GM12874 (cell line): ENCODE results near the gene HMGXB3.

Experiments used
- CTCF ChIP-seq: IDR thresholded peaks from 2 replicates; pipeline ENCODE4 v1.5.1; 2011; ENCODE audit warnings: low read depth, mild to moderate bottlenecking, control low read depth, low read length, moderate library complexity; ENCODE audit not compliant: insufficient read depth

The HMGXB3 gene

GRCh38 chr5:150001660-150002486, 1.3 kb downstream of the HMGXB3 start:
- peak; percentile 73 for TF ChIP-seq CTCF

- no peak for TF ChIP-seq CTCF
Observed at GRCh38 chr5:150006318-150006717, 5.8 kb downstream of the HMGXB3 start.

- no peak for TF ChIP-seq CTCF
Observed at GRCh38 chr5:150007050-150007449, 6.5 kb downstream of the HMGXB3 start.

DNA sequence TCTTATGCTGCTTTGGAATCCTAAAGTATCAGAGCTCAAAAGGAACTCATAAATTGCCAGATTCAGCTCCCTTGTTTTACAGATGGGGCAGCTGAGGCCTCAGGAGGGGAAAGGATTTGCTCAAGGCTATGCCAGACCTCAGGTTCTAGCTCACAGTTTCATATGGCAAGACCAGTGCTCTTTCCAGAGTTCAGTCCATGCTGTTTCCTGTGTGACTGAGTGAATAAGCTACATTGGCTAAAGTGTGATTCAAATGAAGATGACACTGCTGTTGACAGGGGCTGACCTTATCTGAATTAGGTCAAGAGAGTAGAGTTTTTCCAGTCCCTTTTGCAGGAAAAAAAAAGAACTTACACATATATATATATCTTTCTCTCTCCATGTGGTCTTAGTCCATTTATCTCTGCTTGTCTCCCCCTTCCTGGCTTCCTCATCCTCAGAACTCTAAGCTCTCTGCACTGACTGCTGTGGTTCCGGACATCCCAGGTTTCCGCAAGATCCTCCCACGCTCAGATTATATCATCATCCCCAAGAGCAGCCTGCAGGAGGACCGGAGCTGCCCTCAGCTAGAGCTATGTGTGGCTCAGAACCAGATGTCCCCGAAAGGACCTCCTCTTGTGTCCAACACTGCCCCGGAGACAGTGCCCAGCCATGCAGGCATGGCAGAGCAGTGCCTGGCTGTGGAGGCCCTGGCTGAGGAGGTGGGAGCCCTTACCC, 9.3 kb downstream of the HMGXB3 start:
- TF ChIP-seq CTCF = no peak

DNA sequence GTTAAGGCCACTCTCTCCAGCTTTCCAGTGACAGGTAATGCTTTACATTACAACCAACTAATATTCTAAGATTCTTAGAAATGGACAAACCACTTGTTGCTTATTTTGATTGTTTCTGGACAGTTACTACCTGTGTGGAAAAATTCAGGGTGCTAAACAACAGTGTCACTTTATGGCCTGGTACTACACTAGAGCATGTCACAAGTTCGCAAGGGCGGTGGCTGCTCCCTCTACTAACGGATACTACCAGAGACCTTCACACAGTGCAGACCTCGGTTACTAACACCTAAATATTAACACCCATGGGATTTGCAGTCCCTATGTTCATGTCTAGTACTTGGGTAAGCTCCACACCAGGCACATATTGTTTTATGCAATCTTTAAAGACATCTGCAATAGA, 13.4 kb downstream of the HMGXB3 start:
- TF ChIP-seq CTCF = no peak

DNA sequence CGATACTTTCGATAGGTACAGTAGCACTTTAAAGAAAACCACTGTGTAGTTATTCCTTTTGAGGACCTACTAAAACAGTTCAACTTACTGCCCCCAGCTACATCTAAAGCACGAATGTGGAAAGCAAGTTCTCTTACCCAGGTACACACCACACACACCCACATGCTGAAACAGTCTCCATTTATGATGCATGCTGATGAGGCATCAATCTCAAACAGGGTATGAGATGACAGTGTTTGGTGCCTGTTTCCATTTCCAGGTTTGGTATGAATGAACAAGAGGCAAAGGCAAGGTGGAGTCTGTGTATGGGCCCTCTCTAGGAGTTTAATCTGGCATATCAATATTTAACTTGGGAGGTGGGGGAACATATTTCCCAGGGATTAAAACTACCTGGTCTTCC, 13.9 kb downstream of the HMGXB3 start:
- TF ChIP-seq CTCF = no peak

DNA sequence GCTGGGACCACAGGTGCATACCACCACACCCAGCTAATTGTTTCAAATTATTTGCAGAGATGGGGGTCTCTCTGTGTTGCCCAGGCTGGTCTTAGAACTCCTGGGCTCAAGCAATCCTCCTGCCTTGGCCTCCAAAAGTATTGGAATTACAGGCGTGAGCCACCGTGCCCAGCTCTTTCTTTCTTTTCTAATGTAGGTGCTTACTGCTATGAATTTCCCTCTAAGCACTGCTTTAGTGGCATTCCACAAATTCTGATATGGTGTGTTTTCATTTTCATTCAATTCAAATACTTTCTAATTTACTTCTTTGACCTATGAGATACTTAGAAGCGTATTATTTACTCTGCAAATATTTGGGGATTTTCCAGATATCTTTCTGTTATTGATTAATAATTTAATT, 14.9 kb downstream of the HMGXB3 start:
- no peak for TF ChIP-seq CTCF
